Testis (tissue), 2 donors: ENCODE data around the gene PGC.

ENCODE experiments used
- POLR2A ChIP-seq: fragments of 450-650 bp; IDR thresholded peaks from one replicate; pipeline ENCODE4 v1.6.1; 2017; ENCODE audit warnings: antibody characterized with exemption, mild to moderate bottlenecking, moderate library complexity
- TF ChIP-seq, protein P1 (sequence below), 3 experiments: fragments of 450-650 bp in 2 of 3; fragments of 200-600 bp in 1 of 3; sonication (generic) in 1 of 3; IDR thresholded peaks; one replicate each; pipeline ENCODE4 v1.5.1; 2016 to 2019; ENCODE audit warnings: antibody characterized with exemption in 3 of 3, mild to moderate bottlenecking in 2 of 3, moderate library complexity in 1 of 3

DNA sequence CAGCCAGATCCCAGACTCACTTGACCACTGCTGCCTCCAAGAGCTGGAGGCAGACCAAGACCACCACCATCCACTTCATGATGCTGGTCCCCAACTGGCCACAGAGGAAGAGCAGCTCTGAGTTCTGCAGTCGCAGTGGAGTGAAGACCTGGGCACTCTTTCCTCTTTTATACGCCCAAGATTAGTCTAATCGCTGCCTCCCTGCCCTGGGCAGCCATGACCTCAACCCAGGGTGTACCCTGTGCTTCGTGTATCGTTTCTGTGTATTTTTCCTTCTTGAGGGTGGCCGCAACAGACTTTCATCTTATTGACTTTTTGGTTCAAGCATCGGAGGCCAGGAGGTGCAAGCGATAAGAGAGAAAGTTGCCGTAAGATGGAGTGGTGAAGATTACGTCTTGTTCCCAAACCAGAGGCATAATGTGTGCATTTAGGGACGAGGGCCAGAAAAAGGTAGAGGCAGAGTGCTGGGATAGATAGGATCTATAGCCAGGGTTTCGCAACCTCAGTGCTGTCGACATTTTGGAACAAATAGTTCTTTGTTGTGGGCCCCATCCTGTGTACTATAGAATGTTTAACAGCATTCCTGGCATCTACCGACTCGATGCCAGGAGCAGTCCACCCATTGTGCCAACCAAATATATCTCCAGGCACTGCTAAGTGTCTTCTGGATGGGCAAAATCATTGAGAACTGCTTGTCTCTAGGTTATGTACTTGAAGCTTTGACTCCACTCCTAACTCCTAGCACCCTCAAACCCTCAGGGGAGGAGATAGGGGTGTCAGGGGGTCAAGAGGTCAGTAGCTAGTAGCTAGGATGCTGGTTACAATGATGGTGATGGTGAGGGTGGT is at the start of gene PGC:
- TF ChIP-seq, protein P1, sequence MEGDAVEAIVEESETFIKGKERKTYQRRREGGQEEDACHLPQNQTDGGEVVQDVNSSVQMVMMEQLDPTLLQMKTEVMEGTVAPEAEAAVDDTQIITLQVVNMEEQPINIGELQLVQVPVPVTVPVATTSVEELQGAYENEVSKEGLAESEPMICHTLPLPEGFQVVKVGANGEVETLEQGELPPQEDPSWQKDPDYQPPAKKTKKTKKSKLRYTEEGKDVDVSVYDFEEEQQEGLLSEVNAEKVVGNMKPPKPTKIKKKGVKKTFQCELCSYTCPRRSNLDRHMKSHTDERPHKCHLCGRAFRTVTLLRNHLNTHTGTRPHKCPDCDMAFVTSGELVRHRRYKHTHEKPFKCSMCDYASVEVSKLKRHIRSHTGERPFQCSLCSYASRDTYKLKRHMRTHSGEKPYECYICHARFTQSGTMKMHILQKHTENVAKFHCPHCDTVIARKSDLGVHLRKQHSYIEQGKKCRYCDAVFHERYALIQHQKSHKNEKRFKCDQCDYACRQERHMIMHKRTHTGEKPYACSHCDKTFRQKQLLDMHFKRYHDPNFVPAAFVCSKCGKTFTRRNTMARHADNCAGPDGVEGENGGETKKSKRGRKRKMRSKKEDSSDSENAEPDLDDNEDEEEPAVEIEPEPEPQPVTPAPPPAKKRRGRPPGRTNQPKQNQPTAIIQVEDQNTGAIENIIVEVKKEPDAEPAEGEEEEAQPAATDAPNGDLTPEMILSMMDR (IDR thresholded peaks at IDR 0.05): no peak
- TF ChIP-seq POLR2A: no peak
